ENCODE data around the gene SPEF2.

- TF ChIP-seq CTCF (IDR thresholded peaks at IDR 0.05; ENCODE audit: insufficient read depth, low read length) (no peak), POLR2AphosphoS5 (IDR thresholded peaks at IDR 0.05; ENCODE audit: low read depth) (no peak), GABPA (IDR thresholded peaks at IDR 0.05; ENCODE audit: low read depth) (no peak), SPI1 (IDR thresholded peaks at IDR 0.05; ENCODE audit: borderline replicate concordance, low read depth) (no peak)
Measured at GRCh38 chr5:35762368-35762767, 144.7 kb downstream of the SPEF2 start.

Data from HL-60 (cell line).